HepG2 (cell line): Measurements from ENCODE around the gene PRSS8. TPM values are rescaled to one million over a fixed set of nuclear protein-coding genes. Genes with fewer than 3 reads are reported as not detected.

Source experiments
- AHR ChIP-seq: IDR thresholded peaks from 2 replicates; pipeline ENCODE4 v1.6.1; 2018; ENCODE audit warnings: missing genetic modification reagents, missing compliant biosample characterization
- CBX1 ChIP-seq: IDR thresholded peaks from one replicate; pipeline ENCODE4 v1.6.1; 2016; ENCODE audit warnings: antibody characterized with exemption, low read depth
- ELF1 ChIP-seq: sonication (generic); formaldehyde crosslinking; IDR thresholded peaks from 2 replicates; pipeline ENCODE4 v1.4.0; 2020; ENCODE audit warnings: missing genetic modification reagents
- ETV6 ChIP-seq: sonication (generic); formaldehyde crosslinking; conservative IDR thresholded peaks from 2 replicates; pipeline ENCODE4 v1.4.0; 2020; ENCODE audit warnings: missing genetic modification reagents
- HCFC1 ChIP-seq: fragments of 150-350 bp; IDR thresholded peaks from 2 replicates; pipeline ENCODE4 v1.6.1; 2014; ENCODE audit warnings: low read depth, low read length
- NFYC ChIP-seq: IDR thresholded peaks from 2 replicates; pipeline ENCODE4 v1.6.1; 2016; ENCODE audit warnings: missing genetic modification reagents, missing compliant biosample characterization
- PCBP2 ChIP-seq: fragments of 200-400 bp; formaldehyde crosslinking; optimal IDR thresholded peaks from 2 replicates; pipeline ENCODE3; 2018; ENCODE audit warnings: low read length, low read depth; ENCODE audit not compliant: poor library complexity, severe bottlenecking
- PHF8 ChIP-seq: sonication (generic); formaldehyde crosslinking; IDR thresholded peaks from 2 replicates; pipeline ENCODE4 v1.5.0; 2020; ENCODE audit warnings: missing genetic modification reagents
- SNAI1 ChIP-seq: sonication (generic); formaldehyde crosslinking; IDR thresholded peaks from 2 replicates; pipeline ENCODE4 v1.5.0; 2020; ENCODE audit warnings: mild to moderate bottlenecking, missing genetic modification reagents, borderline replicate concordance
- SNRNP70 ChIP-seq: fragments of 200-400 bp; formaldehyde crosslinking; IDR thresholded peaks from 2 replicates; pipeline ENCODE4 v1.6.1; 2017; ENCODE audit warnings: mild to moderate bottlenecking, low read depth, low read length, moderate library complexity
- ZBTB7B ChIP-seq: sonication (generic); formaldehyde crosslinking; IDR thresholded peaks from 2 replicates; pipeline ENCODE4 v1.4.0; 2020; ENCODE audit warnings: missing genetic modification reagents
- ZNF3 ChIP-seq: IDR thresholded peaks from 2 replicates; pipeline ENCODE4 v1.7.0; 2017; ENCODE audit warnings: inconsistent platforms
- ZNF674 ChIP-seq: sonication (generic); formaldehyde crosslinking; IDR thresholded peaks from 2 replicates; pipeline ENCODE4 v1.5.0; 2020; ENCODE audit warnings: low read depth, mild to moderate bottlenecking, missing genetic modification reagents
- ZNF713 ChIP-seq: sonication (generic); formaldehyde crosslinking; IDR thresholded peaks from 2 replicates; pipeline ENCODE4 v1.4.0; 2020; ENCODE audit warnings: mild to moderate bottlenecking, missing genetic modification reagents
- polyA plus RNA-seq, 8 experiments: library from polyadenylated mRNA; depleted of rRNA in 3 of 8; stranded (reverse) in 7 of 8; unstranded in 1 of 8; fragments of >200 nt; fragmentation: Illumina TruSeq in 4 of 8; extraction: Trizol in 4 of 8; gene quantifications; 2 replicates each; pipeline versions ENCODE4 v1.2.1 to v1.2.3, GENCODE V29; 2011 to 2016; ENCODE audit warnings: low read depth in 4 of 8, missing spikeins in 1 of 8, mixed read lengths in 1 of 8; ENCODE audit not compliant: insufficient read depth in 1 of 8
- total RNA-seq, 5 experiments: library from RNA; depleted of rRNA; stranded (reverse); fragments of >200 nt; fragmentation: Illumina TruSeq; extraction: Trizol; gene quantifications; 2 replicates each; pipeline ENCODE4 v1.2.3, GENCODE V29; 2016; ENCODE audit warnings: low read depth in 1 of 5
- TF ChIP-seq, protein P1 (sequence below): sonication (generic); formaldehyde crosslinking; IDR thresholded peaks from 2 replicates; pipeline ENCODE4 v1.8.0; 2022; ENCODE audit warnings: missing genetic modification reagents, mild to moderate bottlenecking, borderline replicate concordance
- TF ChIP-seq, protein P2 (sequence below): sonication (generic); formaldehyde crosslinking; conservative IDR thresholded peaks from 2 replicates; pipeline ENCODE4 v1.4.0; 2020; ENCODE audit warnings: missing genetic modification reagents
- TF ChIP-seq, protein P3 (sequence below): sonication (generic); formaldehyde crosslinking; IDR thresholded peaks from 2 replicates; pipeline ENCODE4 v1.4.0; 2020; ENCODE audit warnings: missing genetic modification reagents
- TF ChIP-seq, protein P4 (sequence below), 2 experiments: sonication (generic) in 1 of 2; formaldehyde crosslinking in 1 of 2; IDR thresholded peaks; 2 replicates each; pipeline versions ENCODE4 v1.6.1 to v1.9.0; 2014 to 2022; ENCODE audit warnings: antibody characterized with exemption in 1 of 2, borderline replicate concordance in 1 of 2, inconsistent platforms in 1 of 2, low read depth in 1 of 2, missing genetic modification reagents in 1 of 2

The PRSS8 gene
- total and polyA plus RNA-seq, 2 of the 13 experiments (the other 11 are each of a cell fraction or from before 2014, with no cell fraction given), result 2.6 to 7.2 TPM

DNA sequence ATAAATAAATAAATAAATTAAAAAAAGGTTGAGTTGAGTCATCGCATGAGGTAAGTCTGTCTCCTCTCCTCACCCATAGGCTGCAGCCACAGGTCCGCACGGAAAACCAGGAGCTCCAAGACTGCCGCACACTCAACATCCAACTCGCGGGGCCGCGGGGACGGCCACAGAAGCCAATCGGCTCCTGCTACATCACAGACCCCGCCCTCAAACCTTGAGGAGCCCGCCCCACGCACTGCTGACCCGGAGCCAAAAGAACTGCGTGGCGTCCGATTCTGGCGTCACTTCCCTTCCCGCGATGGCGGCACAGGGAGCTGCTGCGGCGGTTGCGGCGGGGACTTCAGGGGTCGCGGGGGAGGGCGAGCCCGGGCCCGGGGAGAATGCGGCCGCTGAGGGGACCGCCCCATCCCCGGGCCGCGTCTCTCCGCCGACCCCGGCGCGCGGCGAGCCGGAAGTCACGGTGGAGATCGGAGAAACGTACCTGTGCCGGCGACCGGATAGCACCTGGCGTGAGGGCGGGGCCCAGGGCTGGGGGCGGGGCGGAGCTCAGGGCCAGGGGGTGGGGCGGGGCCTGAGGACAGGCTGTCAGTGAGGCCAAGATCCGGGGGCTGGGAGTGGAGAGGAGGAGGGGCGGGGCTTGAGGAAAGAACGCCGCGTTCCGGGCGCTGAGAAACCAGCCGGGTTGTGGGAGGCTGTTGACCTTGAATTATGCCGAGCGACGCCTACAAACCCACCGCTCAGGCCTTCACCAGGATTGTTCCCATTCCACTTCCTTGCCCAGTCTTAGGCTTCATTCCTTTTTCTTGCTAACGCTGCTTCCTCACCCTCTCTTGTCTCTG, 17.9 kb downstream of the PRSS8 start, which contains the start of gene KAT8 (continued):
- TF ChIP-seq, protein P1, sequence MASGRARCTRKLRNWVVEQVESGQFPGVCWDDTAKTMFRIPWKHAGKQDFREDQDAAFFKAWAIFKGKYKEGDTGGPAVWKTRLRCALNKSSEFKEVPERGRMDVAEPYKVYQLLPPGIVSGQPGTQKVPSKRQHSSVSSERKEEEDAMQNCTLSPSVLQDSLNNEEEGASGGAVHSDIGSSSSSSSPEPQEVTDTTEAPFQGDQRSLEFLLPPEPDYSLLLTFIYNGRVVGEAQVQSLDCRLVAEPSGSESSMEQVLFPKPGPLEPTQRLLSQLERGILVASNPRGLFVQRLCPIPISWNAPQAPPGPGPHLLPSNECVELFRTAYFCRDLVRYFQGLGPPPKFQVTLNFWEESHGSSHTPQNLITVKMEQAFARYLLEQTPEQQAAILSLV (CRISPR knock-in tag), result peak; percentile 89; the same call in 1 of the 2 replicates
- TF ChIP-seq ZNF674 (CRISPR knock-in tag) (no peak), ELF1 (CRISPR knock-in tag) (peak; percentile 74), SNAI1 (CRISPR knock-in tag) (no peak), ZNF3 (no peak; the same call in 1 of the 2 replicates), SNRNP70 (no peak), ZNF713 (CRISPR knock-in tag) (no peak), AHR (CRISPR knock-in tag) (peak; percentile 77), PCBP2 (no peak), HCFC1 (peak; percentile 77), NFYC (CRISPR knock-in tag) (peak; percentile 87), ETV6 (CRISPR knock-in tag) (peak; percentile 94), PHF8 (CRISPR knock-in tag) (peak; percentile 88), CBX1 (no peak), ZBTB7B (peak; percentile 9; the same call in 1 of the 2 replicates)
- TF ChIP-seq, protein P2, sequence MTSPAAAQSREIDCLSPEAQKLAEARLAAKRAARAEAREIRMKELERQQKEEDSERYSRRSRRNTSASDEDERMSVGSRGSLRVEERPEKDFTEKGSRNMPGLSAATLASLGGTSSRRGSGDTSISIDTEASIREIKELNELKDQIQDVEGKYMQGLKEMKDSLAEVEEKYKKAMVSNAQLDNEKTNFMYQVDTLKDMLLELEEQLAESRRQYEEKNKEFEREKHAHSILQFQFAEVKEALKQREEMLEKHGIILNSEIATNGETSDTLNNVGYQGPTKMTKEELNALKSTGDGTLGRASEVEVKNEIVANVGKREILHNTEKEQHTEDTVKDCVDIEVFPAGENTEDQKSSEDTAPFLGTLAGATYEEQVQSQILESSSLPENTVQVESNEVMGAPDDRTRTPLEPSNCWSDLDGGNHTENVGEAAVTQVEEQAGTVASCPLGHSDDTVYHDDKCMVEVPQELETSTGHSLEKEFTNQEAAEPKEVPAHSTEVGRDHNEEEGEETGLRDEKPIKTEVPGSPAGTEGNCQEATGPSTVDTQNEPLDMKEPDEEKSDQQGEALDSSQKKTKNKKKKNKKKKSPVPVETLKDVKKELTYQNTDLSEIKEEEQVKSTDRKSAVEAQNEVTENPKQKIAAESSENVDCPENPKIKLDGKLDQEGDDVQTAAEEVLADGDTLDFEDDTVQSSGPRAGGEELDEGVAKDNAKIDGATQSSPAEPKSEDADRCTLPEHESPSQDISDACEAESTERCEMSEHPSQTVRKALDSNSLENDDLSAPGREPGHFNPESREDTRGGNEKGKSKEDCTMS (CRISPR knock-in tag), result no peak
- TF ChIP-seq, protein P3, sequence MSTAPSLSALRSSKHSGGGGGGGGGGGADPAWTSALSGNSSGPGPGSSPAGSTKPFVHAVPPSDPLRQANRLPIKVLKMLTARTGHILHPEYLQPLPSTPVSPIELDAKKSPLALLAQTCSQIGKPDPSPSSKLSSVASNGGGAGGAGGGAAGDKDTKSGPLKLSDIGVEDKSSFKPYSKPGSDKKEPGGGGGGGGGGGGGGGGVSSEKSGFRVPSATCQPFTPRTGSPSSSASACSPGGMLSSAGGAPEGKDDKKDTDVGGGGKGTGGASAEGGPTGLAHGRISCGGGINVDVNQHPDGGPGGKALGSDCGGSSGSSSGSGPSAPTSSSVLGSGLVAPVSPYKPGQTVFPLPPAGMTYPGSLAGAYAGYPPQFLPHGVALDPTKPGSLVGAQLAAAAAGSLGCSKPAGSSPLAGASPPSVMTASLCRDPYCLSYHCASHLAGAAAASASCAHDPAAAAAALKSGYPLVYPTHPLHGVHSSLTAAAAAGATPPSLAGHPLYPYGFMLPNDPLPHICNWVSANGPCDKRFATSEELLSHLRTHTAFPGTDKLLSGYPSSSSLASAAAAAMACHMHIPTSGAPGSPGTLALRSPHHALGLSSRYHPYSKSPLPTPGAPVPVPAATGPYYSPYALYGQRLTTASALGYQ (CRISPR knock-in tag), result peak; percentile 72; the same call in 1 of the 2 replicates
- TF ChIP-seq, protein P4, sequence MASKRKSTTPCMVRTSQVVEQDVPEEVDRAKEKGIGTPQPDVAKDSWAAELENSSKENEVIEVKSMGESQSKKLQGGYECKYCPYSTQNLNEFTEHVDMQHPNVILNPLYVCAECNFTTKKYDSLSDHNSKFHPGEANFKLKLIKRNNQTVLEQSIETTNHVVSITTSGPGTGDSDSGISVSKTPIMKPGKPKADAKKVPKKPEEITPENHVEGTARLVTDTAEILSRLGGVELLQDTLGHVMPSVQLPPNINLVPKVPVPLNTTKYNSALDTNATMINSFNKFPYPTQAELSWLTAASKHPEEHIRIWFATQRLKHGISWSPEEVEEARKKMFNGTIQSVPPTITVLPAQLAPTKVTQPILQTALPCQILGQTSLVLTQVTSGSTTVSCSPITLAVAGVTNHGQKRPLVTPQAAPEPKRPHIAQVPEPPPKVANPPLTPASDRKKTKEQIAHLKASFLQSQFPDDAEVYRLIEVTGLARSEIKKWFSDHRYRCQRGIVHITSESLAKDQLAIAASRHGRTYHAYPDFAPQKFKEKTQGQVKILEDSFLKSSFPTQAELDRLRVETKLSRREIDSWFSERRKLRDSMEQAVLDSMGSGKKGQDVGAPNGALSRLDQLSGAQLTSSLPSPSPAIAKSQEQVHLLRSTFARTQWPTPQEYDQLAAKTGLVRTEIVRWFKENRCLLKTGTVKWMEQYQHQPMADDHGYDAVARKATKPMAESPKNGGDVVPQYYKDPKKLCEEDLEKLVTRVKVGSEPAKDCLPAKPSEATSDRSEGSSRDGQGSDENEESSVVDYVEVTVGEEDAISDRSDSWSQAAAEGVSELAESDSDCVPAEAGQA (IDR thresholded peaks at IDR 0.05; ENCODE audit: low read depth), result peak; percentile 99
- TF ChIP-seq, protein P4 (CRISPR knock-in tag; IDR thresholded peaks at IDR 0.05; ENCODE audit: borderline replicate concordance), result no peak; the same call in 1 of the 2 replicates
